ENCODE measurements around the gene SFT2D1. TPM values are rescaled to one million over a fixed set of nuclear protein-coding genes. Genes with fewer than 3 reads are reported as not detected.

The SFT2D1 gene
- total RNA-seq, 4 donors from 2014 or later = 35.2 to 65.4 (median 50.3) TPM

- TF ChIP-seq CTCF (IDR thresholded peaks at IDR 0.05; ENCODE audit: low read depth) = no peak
Measured at GRCh38 chr6:166308033-166308768, 34.1 kb downstream of the SFT2D1 start, which contains the start of gene PRR18. TSS of gene PRR18 (minus strand) at chr6:166308392. CDS start at chr6:166308142, 250 bp downstream.

DNA sequence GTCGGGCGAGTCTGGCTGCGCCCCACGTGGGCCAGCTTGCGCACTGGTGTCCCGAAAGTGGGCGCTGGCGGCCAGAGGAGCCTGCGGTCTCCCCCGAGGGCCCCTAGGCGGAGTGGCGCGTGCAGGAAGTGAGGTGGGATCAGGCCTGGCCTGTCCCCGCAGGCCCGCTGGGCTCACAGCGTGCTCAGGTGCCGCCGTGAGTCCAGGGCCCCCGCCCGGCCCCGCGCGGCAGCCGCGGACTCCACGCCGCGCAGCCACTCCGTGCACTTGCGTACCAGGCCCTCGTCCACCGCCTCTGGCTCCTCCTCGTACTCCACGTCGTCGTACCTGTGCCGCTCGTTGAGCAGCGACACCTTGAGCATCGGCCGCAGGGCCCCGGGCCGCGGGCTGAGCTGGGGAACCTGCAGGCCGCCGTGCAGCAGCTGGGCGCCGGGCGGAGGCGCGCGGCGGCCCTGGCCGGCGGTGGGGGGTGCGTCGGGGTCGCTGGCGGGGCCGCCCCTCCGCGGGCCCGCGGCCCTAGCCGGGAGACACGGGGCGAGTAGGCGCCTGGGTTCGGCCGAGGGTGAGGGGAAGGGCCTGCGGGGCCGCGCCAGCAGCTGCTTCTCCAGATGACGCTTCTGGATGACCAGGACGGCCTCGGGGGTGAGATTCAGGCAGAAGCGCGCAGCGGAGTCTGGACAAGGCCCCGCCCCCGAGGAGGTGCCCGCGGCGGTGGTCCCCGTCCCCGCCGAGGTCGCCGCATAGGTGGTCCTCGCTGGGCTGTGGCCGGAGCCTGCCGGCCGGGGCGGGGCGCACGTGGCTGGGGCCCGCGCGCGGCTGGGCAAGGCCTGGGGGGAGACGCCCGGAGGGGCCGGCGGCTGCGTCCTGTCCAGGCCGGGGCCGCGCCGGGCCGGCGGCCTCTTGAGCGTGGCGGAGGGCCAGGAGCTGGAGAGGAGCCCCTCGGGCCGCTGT lies 35.0 kb downstream of the SFT2D1 start:
- TF ChIP-seq CTCF (IDR thresholded peaks at IDR 0.05; ENCODE audit: low read depth) = no peak

- no peak for TF ChIP-seq CTCF (IDR thresholded peaks at IDR 0.05; ENCODE audit: low read depth)
Measured at GRCh38 chr6:166306378-166307081, 35.8 kb downstream of the SFT2D1 start.

DNA sequence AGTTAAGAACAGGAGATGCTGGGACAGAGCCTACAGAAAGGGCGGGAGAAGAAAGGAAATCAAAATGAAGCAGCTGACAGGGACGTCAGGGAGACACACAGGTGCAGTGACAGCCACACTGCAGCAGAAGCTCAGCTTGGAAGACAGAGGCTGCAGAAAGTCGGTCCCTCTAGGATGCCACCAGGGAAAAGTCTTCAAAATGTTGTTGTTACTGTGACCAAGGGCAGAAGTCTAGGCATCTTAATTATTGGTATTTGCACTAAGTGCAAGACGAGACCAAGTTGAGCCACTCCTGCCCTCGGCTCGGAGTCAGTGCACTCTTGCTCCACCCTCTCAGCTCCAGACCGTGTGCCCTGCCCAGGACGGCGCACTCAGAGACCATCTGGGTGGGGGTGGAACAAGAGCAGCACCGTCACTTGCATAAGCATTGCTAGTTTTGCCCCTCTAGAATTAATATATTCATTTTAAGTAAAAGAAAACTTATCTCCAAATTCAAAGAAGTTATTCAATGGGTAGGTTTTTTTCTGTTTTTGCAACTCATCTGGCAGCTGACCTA lies 36.7 kb downstream of the SFT2D1 start:
- TF ChIP-seq CTCF (IDR thresholded peaks at IDR 0.05; ENCODE audit: low read depth) = no peak

- no peak for TF ChIP-seq CTCF (IDR thresholded peaks at IDR 0.05; ENCODE audit: low read depth)
Measured at GRCh38 chr6:166304106-166304505, 38.2 kb downstream of the SFT2D1 start.

DNA sequence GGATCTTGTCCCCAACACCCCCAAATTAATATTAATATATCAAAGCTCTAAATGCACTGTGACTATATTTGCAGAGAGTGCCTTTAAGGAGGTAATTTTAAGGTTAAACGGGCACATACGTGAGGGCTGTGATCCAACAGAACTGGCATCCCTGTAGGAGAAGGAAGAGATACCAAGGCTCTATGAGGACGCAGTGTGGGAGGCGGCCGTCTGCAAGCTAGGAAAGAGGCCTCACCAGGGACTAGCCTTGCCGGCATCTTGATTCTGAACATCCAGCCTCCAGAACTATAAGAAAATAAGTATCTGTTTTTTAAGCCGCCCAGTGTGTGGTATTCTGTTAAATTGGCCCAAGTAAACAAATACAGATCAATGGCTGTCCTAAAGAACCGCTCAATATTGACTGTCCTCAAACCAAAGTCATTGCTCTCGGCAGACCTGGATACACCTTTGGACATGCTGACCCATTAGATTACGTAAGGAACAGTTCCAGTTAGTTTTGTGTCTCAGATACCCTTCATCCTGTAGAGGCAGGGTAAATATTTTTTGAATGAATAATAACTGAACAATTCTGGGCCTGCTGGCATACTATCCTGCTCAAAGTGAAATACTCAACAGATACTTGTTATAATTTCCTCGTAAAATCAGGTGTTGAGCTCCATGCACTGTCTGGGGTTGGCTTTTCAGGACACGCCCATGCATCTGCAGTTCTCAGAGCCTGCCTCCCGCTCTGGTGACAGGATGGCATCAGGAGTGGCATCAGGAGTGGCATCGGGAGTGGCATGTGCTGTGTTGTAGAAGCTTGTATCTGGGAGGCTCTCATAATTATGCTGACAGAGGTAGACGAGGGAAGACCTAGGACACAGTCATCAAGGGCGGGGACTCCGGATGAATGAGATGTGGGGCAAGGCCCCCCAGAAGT lies 40.5 kb downstream of the SFT2D1 start:
- no peak for TF ChIP-seq CTCF (IDR thresholded peaks at IDR 0.05; ENCODE audit: low read depth)

Data from subcutaneous adipose tissue (tissue), 4 donors.